ENCODE measurements around the gene TNS3.

GRCh38 chr7:47259682-47260081 lies 322.2 kb downstream of the TNS3 start:
- TF ChIP-seq CTCF (conservative IDR thresholded peaks at IDR 0.05 in 1 of 2, IDR thresholded peaks at IDR 0.05 in 1 of 2; ENCODE audit: extremely low read depth in 1 of 2, insufficient read depth in 1 of 2, low read depth in 1 of 2, low read length in 2 of 2): no peak
- TF ChIP-seq EZH2 (IDR thresholded peaks at IDR 0.05; ENCODE audit: borderline replicate concordance, low read length): no peak
